HEK293 (cell line): Measurements from ENCODE around the gene GTSE1.

ENCODE experiments used
- CTCF ChIA-PET: fragments of 350-600 bp; formaldehyde crosslinking; extraction: SDS; loops from one replicate; lab custom pipeline; 2021; ENCODE audit warnings: antibody characterized with exemption; lab: Yijun Ruan, JAX
- POLR2A ChIA-PET: fragments of 300-600 bp; formaldehyde crosslinking; extraction: SDS; loops from one replicate; lab custom pipeline; 2020; ENCODE audit warnings: antibody characterized with exemption, inconsistent platforms; lab: Yijun Ruan, JAX
- H3K27ac ChIP-seq: fragments of 200-500 bp; sonication (Bioruptor generic); 2 replicates; pipeline ENCODE4 v1.5.1; 2014; ENCODE audit warnings: low read depth, low read length, control low read depth, inconsistent platforms; ENCODE audit errors: extremely low read depth
- H3K36me3 ChIP-seq, 2 experiments: fragments of 200-500 bp in 1 of 2; sonication (Bioruptor generic) in 1 of 2; 1 replicate in 1 of 2; 2 replicates in 1 of 2; pipeline ENCODE4 v1.5.1; 2014 to 2017; ENCODE audit warnings: inconsistent platforms in 2 of 2, low read length in 2 of 2; ENCODE audit not compliant: control insufficient read depth in 2 of 2, insufficient read depth in 1 of 2
- H3K4me1 ChIP-seq: fragments of 200-500 bp; sonication (Bioruptor generic); 2 replicates; pipeline ENCODE4 v1.5.1; 2014; ENCODE audit warnings: mild to moderate bottlenecking, low read length, inconsistent platforms; ENCODE audit not compliant: control insufficient read depth, insufficient read depth
- H3K4me3 ChIP-seq: 2 replicates; pipeline ENCODE4 v1.5.1; 2011; ENCODE audit warnings: low read depth, mild to moderate bottlenecking, control low read depth, low read length, moderate library complexity
- H3K9me3 ChIP-seq: fragments of 200-500 bp; sonication (Bioruptor generic); 2 replicates; pipeline ENCODE4 v1.5.1; 2014; ENCODE audit warnings: low read depth, low read length, inconsistent platforms; ENCODE audit not compliant: control insufficient read depth, insufficient read depth
- FEZF1 ChIP-seq: fragments of 450-650 bp; formaldehyde crosslinking; IDR thresholded peaks from 2 replicates; pipeline ENCODE4 v1.5.1; 2016; ENCODE audit warnings: missing biosample characterization, missing genetic modification characterization
- GLI2 ChIP-seq: fragments of 450-650 bp; formaldehyde crosslinking; IDR thresholded peaks from 2 replicates; pipeline ENCODE4; 2017; ENCODE audit warnings: missing biosample characterization, missing genetic modification characterization, low read depth, borderline replicate concordance
- HIC1 ChIP-seq: fragments of 450-650 bp; formaldehyde crosslinking; IDR thresholded peaks from 2 replicates; pipeline ENCODE4 v1.5.1; 2016; ENCODE audit warnings: missing biosample characterization, missing genetic modification characterization
- KLF17 ChIP-seq: fragments of 450-650 bp; formaldehyde crosslinking; IDR thresholded peaks from 2 replicates; pipeline ENCODE4 v1.5.1; 2016; ENCODE audit warnings: missing biosample characterization, missing genetic modification characterization
- PRDM6 ChIP-seq: fragments of 450-650 bp; formaldehyde crosslinking; IDR thresholded peaks from 2 replicates; pipeline ENCODE4 v1.5.1; 2017; ENCODE audit warnings: missing biosample characterization, missing genetic modification characterization
- ZBTB49 ChIP-seq: fragments of 450-650 bp; formaldehyde crosslinking; IDR thresholded peaks from 2 replicates; pipeline ENCODE4 v1.5.1; 2016; ENCODE audit warnings: missing biosample characterization, missing genetic modification characterization, low read depth
- ZBTB8A ChIP-seq: fragments of 450-650 bp; formaldehyde crosslinking; IDR thresholded peaks from 2 replicates; pipeline ENCODE4 v1.5.1; 2016; ENCODE audit warnings: missing biosample characterization, missing genetic modification characterization
- ZNF214 ChIP-seq: fragments of 450-650 bp; formaldehyde crosslinking; IDR thresholded peaks from 2 replicates; pipeline ENCODE4 v1.5.1; 2017; ENCODE audit warnings: missing biosample characterization, mild to moderate bottlenecking, missing genetic modification characterization, borderline replicate concordance
- ZNF266 ChIP-seq: fragments of 450-650 bp; formaldehyde crosslinking; IDR thresholded peaks from 2 replicates; pipeline ENCODE4 v1.5.1; 2016; ENCODE audit warnings: missing biosample characterization, missing genetic modification characterization, low read depth
- ZNF398 ChIP-seq: fragments of 450-650 bp; formaldehyde crosslinking; IDR thresholded peaks from 2 replicates; pipeline ENCODE4 v1.5.1; 2017; ENCODE audit warnings: missing biosample characterization, missing genetic modification characterization
- ZNF473 ChIP-seq: fragments of 450-650 bp; formaldehyde crosslinking; IDR thresholded peaks from 2 replicates; pipeline ENCODE4 v1.5.1; 2017; ENCODE audit warnings: missing biosample characterization, missing genetic modification characterization
- ZNF501 ChIP-seq: fragments of 450-650 bp; formaldehyde crosslinking; IDR thresholded peaks from 2 replicates; pipeline ENCODE4 v1.5.1; 2016; ENCODE audit warnings: missing biosample characterization, missing genetic modification characterization
- ZNF514 ChIP-seq: fragments of 450-650 bp; formaldehyde crosslinking; IDR thresholded peaks from 2 replicates; pipeline ENCODE4 v1.5.1; 2016; ENCODE audit warnings: missing biosample characterization, missing genetic modification characterization
- ZNF571 ChIP-seq: fragments of 450-650 bp; formaldehyde crosslinking; IDR thresholded peaks from 2 replicates; pipeline ENCODE4 v1.5.0; 2017; ENCODE audit warnings: missing biosample characterization, missing genetic modification characterization
- ZNF621 ChIP-seq: fragments of 450-650 bp; formaldehyde crosslinking; IDR thresholded peaks from 2 replicates; pipeline ENCODE4 v1.5.1; 2017; ENCODE audit warnings: missing biosample characterization, missing genetic modification characterization

GTSE1 gene

GRCh38 chr22:46361826-46362202, 65.1 kb downstream of the GTSE1 start (continued):
- TF ChIP-seq ZNF621 (tag by site-specific recombination) (no peak), ZNF398 (tag by site-specific recombination) (no peak)

GRCh38 chr22:46362203-46362933, 65.7 kb downstream of the GTSE1 start:
- CTCF ChIA-PET, result interaction anchor here (1.4 kb wide), 1 partner anchor 180 kb away, joined by 4 read pairs; no protein-coding TSS in a partner anchor
- H3K4me3 ChIP-seq, result no peak overlapping the region
- H3K27ac ChIP-seq, result no peak overlapping the region
- peaks cover 0 to 76% of the 10 kb centered on the region in 2 experiments; a peak in 2 of 3 replicates for H3K36me3 ChIP-seq
- POLR2A ChIA-PET, result no interaction called here
- TF ChIP-seq ZNF501 (no peak), ZNF266 (tag by site-specific recombination) (no peak), ZNF571 (tag by site-specific recombination) (no peak), ZBTB8A (tag by site-specific recombination) (no peak), ZNF514 (no peak), KLF17 (tag by site-specific recombination) (no peak), HIC1 (no peak), ZNF473 (tag by site-specific recombination) (no peak), ZBTB49 (tag by site-specific recombination) (no peak), FEZF1 (tag by site-specific recombination) (no peak), PRDM6 (tag by site-specific recombination) (no peak), ZNF214 (tag by site-specific recombination) (no peak), GLI2 (tag by site-specific recombination) (no peak)
- H3K9me3 ChIP-seq, result no peaks in the 10 kb centered on the region
- no peaks in the 10 kb centered on the region for H3K4me1 ChIP-seq
